Measurements from ENCODE around the gene ERAP2. TPM values are rescaled to one million over a fixed set of nuclear protein-coding genes. Genes with fewer than 3 reads are reported as not detected.

ERAP2 gene
- polyA plus RNA-seq, 3 donors: 3.0 to 20.4 (median 3.4) TPM

GRCh38 chr5:96854067-96854466, 22.2 kb upstream of the ERAP2 start:
- H3K4me2 ChIP-seq (replicated peaks; ENCODE audit: extremely low read depth, low read length, poor library complexity, severe bottlenecking): no peak overlapping the region
- no peaks in the 10 kb centered on the region for H3K9me3 ChIP-seq (replicated peaks in 1 of 2; ENCODE audit: control insufficient read depth in 1 of 2, insufficient read depth in 1 of 2, low read length in 2 of 2)
- H3K4me3 ChIP-seq (replicated peaks in 1 of 3; ENCODE audit: low read depth in 2 of 3, low read length in 3 of 3): no peak overlapping the region
- WGBS (ENCODE audit: insufficient coverage): no CpG with 5 or more reads among the region's 1 CpG
- H3K79me2 ChIP-seq (ENCODE audit: insufficient read depth, low read length): no peaks in the 10 kb centered on the region
- no peak for DNase-seq
- no peaks in the 10 kb centered on the region for H3K36me3 Mint-ChIP-seq
- no peaks in the 10 kb centered on the region for H3K36me3 ChIP-seq (replicated peaks in 1 of 2; ENCODE audit: control insufficient read depth in 1 of 2, insufficient read depth in 2 of 2, low read length in 2 of 2)
- H3K4me3 Mint-ChIP-seq: no peak overlapping the region
- no peaks in the 10 kb centered on the region for H4K20me1 ChIP-seq (ENCODE audit: insufficient read depth, low read length)
- intact Hi-C loops (cut with micrococcal nuclease): no loop called here
- peaks cover 0 to 5% (median 3%) of the 10 kb centered on the region in 7 donors for H3K9me3 Mint-ChIP-seq
- H3K27ac Mint-ChIP-seq: no peak overlapping the region
- H3K4me1 Mint-ChIP-seq: peaks cover 19% of the 10 kb centered on the region
- H3K9ac ChIP-seq (ENCODE audit: insufficient read depth, low read length, poor library complexity, severe bottlenecking): no peak overlapping the region
- TF ChIP-seq CTCF (IDR thresholded peaks at IDR 0.05): no peak
- peaks cover 13 to 17% of the 10 kb centered on the region in 2 donors for H3K4me1 ChIP-seq (ENCODE audit: control insufficient read depth in 1 of 2, insufficient read depth in 2 of 2, low read length in 2 of 2)
- no peaks in the 10 kb centered on the region for H3K27me3 ChIP-seq (ENCODE audit: control insufficient read depth in 2 of 2, insufficient read depth in 2 of 2, low read length in 2 of 2)
- H2AFZ ChIP-seq (ENCODE audit: insufficient read depth, low read depth, low read length, poor library complexity, severe bottlenecking): no peak overlapping the region
- no peak overlapping the region for H3K27ac ChIP-seq (ENCODE audit: low read depth in 1 of 2, low read length in 2 of 2)
- H3K27me3 Mint-ChIP-seq (ENCODE audit: low read depth in 3 of 3): peaks cover 0 to 2% (median 0%) of the 10 kb centered on the region in 3 donors

- peaks cover 19% of the 10 kb centered on the region for H3K4me1 Mint-ChIP-seq
- no peaks in the 10 kb centered on the region for H3K79me2 ChIP-seq (ENCODE audit: insufficient read depth, low read length)
- no peaks in the 10 kb centered on the region for H3K9me3 ChIP-seq (replicated peaks in 1 of 2; ENCODE audit: control insufficient read depth in 1 of 2, insufficient read depth in 1 of 2, low read length in 2 of 2)
- WGBS (ENCODE audit: insufficient coverage): 40% methylated on average over 2 of the region's 6 CpGs
- no peaks in the 10 kb centered on the region for H3K9me3 Mint-ChIP-seq
- no peaks in the 10 kb centered on the region for H3K27me3 ChIP-seq (ENCODE audit: control insufficient read depth in 2 of 2, insufficient read depth in 2 of 2, low read length in 2 of 2)
- no peak for TF ChIP-seq CTCF (IDR thresholded peaks at IDR 0.05)
- peak overlapping the region; percentile 42 for H2AFZ ChIP-seq (ENCODE audit: insufficient read depth, low read depth, low read length, poor library complexity, severe bottlenecking)
- no peaks in the 10 kb centered on the region for H4K20me1 ChIP-seq (ENCODE audit: insufficient read depth, low read length)
- H3K9ac ChIP-seq (ENCODE audit: insufficient read depth, low read length, poor library complexity, severe bottlenecking): no peak overlapping the region
- H3K36me3 Mint-ChIP-seq: no peaks in the 10 kb centered on the region
- DNase-seq: peak in 1 of 3 donors; percentile 22
- H3K4me2 ChIP-seq (replicated peaks; ENCODE audit: extremely low read depth, low read length, poor library complexity, severe bottlenecking): peak overlapping the region; percentile 57
- peaks cover 0 to 2% (median 0%) of the 10 kb centered on the region in 3 donors for H3K27me3 Mint-ChIP-seq (ENCODE audit: low read depth in 3 of 3)
- H3K36me3 ChIP-seq (replicated peaks in 1 of 2; ENCODE audit: control insufficient read depth in 1 of 2, insufficient read depth in 2 of 2, low read length in 2 of 2): no peaks in the 10 kb centered on the region
- peaks cover 13 to 17% of the 10 kb centered on the region in 2 donors for H3K4me1 ChIP-seq (ENCODE audit: control insufficient read depth in 1 of 2, insufficient read depth in 2 of 2, low read length in 2 of 2)
- peak overlapping the region in 2 of 3 experiments; percentile 16 to 48 for H3K4me3 ChIP-seq (replicated peaks in 1 of 3; ENCODE audit: low read depth in 2 of 3, low read length in 3 of 3)
- peak overlapping the region; percentile 4 to 64 for H3K4me3 Mint-ChIP-seq
- peak overlapping the region in 5 of 7 donors; percentile 32 to 66 (median 51) for H3K27ac Mint-ChIP-seq
- intact Hi-C loops (cut with micrococcal nuclease): no loop called here
- peak overlapping the region in 1 of 2 donors; percentile 35 for H3K27ac ChIP-seq (ENCODE audit: low read depth in 1 of 2, low read length in 2 of 2)
Observed at GRCh38 chr5:96855031-96855872, 21.0 kb upstream of the ERAP2 start.
